Measurements from ENCODE around the gene EGFL7.

EGFL7 gene

GRCh38 chr9:136686794-136687711, 24.3 kb downstream of the EGFL7 start, which contains the start of gene AGPAT2:
Gene AGPAT2, minus strand, starts transcription at chr9:136687457. Its CDS starts 100 bp downstream, at chr9:136687357.
- peak; percentile 58 for DNase-seq (ENCODE audit: low spot score)

GRCh38 chr9:136687721-136688223, 25.1 kb downstream of the EGFL7 start:
- no peak for DNase-seq (ENCODE audit: low spot score)

- DNase-seq (ENCODE audit: low spot score): no peak
Measured at GRCh38 chr9:136688274-136689107, 25.8 kb downstream of the EGFL7 start.

- DNase-seq (ENCODE audit: low spot score): no peak
Measured at GRCh38 chr9:136689108-136689460, 26.4 kb downstream of the EGFL7 start.

- DNase-seq (ENCODE audit: low spot score): no peak
Measured at GRCh38 chr9:136690104-136690805, 27.5 kb downstream of the EGFL7 start.

- no peak for DNase-seq (ENCODE audit: low spot score)
Measured at GRCh38 chr9:136690806-136691261, 28.1 kb downstream of the EGFL7 start.

GRCh38 chr9:136691316-136692184, 28.8 kb downstream of the EGFL7 start:
- no peak for DNase-seq (ENCODE audit: low spot score)

- DNase-seq (ENCODE audit: low spot score): no peak
Measured at GRCh38 chr9:136692185-136693134, 29.7 kb downstream of the EGFL7 start.

GRCh38 chr9:136693135-136693489, 30.4 kb downstream of the EGFL7 start:
- no peak for DNase-seq (ENCODE audit: low spot score)

- peak; percentile 27 for DNase-seq (ENCODE audit: low spot score)
Measured at GRCh38 chr9:136693490-136694162, 30.9 kb downstream of the EGFL7 start.

- no peak for DNase-seq (ENCODE audit: low spot score)
Measured at GRCh38 chr9:136694163-136694871, 31.6 kb downstream of the EGFL7 start.

- no peak for DNase-seq (ENCODE audit: low spot score)
Measured at GRCh38 chr9:136694872-136695247, 32.1 kb downstream of the EGFL7 start.

GRCh38 chr9:136695435-136695895, 32.7 kb downstream of the EGFL7 start:
- no peak for DNase-seq (ENCODE audit: low spot score)

GRCh38 chr9:136695955-136696354, 33.2 kb downstream of the EGFL7 start:
- no peak for DNase-seq (ENCODE audit: low spot score)

- DNase-seq (ENCODE audit: low spot score): no peak
Measured at GRCh38 chr9:136696502-136696901, 33.8 kb downstream of the EGFL7 start.

GRCh38 chr9:136697146-136697820, 34.6 kb downstream of the EGFL7 start:
- DNase-seq (ENCODE audit: low spot score): no peak

- no peak for DNase-seq (ENCODE audit: low spot score)
Measured at GRCh38 chr9:136697821-136698526, 35.3 kb downstream of the EGFL7 start.

Data from CD4-positive, alpha-beta T cell treated with Interleukin-15 for 4 hours (primary cell).